Ecto neural progenitor cell (in vitro differentiated cells): Measurements from ENCODE around the gene KIRREL3.

ENCODE experiments used
- DNase-seq: peaks from one replicate; pipeline ENCODE4 v3.0.0-alpha.2; 2018; ENCODE audit warnings: low spot score

Gene KIRREL3

GRCh38 chr11:126781942-126782341 is 218.6 kb downstream of the KIRREL3 start:
- DNase-seq = no peak

- DNase-seq = no peak
Measured at GRCh38 chr11:126776119-126776518, 224.5 kb downstream of the KIRREL3 start.

DNA sequence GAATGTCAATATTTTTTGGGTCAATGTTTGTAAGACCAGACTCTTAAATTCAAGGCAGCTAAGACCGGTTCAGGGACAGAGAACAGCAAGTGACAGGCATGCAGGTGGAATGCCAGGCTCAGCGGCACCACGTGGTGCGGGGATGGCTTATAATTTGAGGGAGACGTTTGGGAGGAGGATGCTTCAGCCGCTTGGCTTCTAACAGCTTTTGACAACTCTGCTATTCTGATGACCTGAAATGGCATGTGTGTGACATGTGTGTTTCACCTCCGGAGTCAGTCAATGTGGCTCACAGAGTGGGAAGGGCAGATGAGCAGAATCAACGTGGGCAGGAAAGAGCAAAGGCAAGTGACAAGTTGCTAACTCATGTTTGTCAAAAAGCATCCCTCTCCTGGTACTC is 228.3 kb downstream of the KIRREL3 start:
- DNase-seq = no peak

GRCh38 chr11:126768702-126769101 is 231.9 kb downstream of the KIRREL3 start:
- DNase-seq = no peak

DNA sequence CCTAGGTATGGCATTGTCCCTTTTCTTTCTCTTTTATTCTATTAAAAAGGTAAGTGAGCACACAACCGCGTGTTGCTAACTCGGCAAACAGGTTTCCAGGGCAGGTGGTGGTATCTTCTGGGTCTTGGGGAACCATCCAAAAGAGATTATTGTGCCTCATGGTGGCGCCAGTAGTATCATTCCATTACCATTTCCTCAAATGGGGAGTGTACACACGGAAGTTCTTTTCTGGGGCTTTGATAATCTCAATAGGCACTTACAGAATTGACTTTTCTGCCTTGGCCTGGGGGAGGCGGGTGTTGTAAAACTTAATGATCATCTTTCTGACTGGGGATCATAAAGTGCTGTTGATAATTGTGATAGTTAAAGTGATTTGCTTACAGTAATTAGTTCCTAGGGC is 234.1 kb downstream of the KIRREL3 start:
- no peak for DNase-seq

GRCh38 chr11:126765196-126765595 is 235.4 kb downstream of the KIRREL3 start:
- DNase-seq = no peak

DNA sequence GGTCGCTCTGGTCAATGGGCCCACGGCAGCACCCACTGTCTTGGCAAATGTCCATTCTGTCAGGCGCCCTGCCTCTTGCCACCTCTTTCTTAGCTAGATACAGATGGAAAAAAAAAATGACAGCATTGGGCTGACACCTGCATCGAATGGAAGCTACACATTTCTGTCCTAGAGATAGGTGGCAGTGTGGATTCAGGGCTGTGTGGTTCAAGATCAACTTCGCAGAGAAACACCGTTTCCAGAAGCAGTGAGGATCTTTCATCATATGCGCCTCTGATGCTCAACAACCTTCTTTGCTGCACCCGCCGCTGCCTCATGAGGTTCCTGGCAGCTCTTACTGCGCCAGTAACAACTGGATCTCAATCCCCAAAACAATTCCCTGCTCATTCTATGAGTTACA is 236.3 kb downstream of the KIRREL3 start:
- DNase-seq = no peak

DNA sequence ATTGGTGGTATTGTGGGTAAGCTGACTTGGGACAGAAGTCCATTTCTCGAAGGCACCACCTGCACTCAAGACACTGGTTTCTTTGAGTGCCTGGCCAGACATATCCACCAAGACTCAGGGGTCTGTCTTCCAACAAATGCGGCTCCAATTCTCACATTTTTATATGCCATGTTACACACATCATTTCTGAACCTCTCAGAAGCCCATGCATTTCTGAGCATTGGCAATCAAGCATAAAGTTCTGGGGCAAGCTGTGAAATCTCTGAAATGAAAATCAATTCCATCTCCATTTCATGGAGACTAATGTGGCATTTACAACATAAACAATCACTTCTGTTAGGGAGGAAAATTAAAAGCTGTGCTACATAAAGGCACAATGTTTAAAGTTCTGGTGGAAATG is 243.7 kb downstream of the KIRREL3 start:
- DNase-seq = no peak

DNA sequence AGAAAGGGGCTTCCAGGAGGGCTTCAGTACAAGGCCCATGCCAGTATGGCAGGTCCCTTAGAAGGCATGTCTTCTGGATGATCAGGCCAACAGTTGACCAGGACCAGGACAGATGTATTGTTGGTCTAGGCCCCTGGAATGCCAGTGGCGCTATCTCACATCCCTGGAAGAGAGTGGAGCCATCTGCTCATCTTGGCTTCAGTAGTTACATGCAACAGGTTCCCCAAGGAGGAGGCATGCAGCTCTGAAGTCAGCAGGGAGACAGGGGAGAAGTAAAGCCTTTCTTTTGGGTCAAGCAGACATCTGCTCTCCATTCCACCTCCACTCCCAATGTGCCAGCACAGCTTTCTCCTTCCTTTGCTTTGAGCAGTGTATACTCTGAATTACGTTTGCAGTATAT is 244.1 kb downstream of the KIRREL3 start:
- DNase-seq = no peak

GRCh38 chr11:126755526-126755925 is 245.0 kb downstream of the KIRREL3 start:
- no peak for DNase-seq

GRCh38 chr11:126754591-126755426 is 245.8 kb downstream of the KIRREL3 start:
- no peak for DNase-seq

DNA sequence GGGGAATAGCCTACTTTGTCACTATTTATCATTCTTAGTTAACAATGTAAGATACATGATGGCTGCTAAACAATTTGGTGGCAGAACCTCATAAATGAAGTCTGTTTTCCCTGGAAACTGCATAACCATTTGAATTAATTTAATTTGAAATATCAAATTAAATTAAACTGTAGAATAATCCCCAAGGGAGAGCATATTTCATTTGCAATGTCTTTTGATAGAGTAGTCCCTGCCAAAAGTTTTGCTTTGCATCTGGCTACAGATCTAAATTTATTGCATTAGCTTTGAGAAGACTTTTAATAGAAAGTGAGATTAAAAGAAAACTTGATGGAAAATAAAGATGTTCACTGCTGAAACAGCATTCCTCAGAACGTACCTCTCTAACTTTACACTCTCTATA is 246.6 kb downstream of the KIRREL3 start:
- DNase-seq = no peak

GRCh38 chr11:126751242-126751641 is 249.3 kb downstream of the KIRREL3 start:
- DNase-seq = no peak

DNA sequence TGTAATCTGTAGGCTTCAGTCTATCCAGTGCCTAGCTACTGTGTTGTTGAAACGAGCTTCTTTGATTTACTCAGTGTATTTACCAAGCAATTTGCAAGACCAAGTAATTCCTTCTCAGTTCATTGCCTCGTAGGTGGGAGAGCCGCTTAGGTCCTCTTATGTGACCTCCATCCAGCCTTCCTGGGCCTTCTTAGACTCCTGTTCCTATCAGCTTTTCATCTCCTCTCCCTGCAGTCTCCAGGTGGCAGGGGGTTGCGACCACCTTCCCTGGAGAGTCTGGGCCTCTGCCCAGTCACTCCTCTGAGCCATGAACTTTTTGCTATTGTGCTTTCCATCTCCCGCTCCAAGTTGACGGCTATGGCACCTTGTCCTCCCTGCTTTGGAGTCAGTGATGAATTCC is 251.8 kb downstream of the KIRREL3 start:
- DNase-seq = no peak

- no peak for DNase-seq
Measured at GRCh38 chr11:126748100-126748791, 252.3 kb downstream of the KIRREL3 start.

DNA sequence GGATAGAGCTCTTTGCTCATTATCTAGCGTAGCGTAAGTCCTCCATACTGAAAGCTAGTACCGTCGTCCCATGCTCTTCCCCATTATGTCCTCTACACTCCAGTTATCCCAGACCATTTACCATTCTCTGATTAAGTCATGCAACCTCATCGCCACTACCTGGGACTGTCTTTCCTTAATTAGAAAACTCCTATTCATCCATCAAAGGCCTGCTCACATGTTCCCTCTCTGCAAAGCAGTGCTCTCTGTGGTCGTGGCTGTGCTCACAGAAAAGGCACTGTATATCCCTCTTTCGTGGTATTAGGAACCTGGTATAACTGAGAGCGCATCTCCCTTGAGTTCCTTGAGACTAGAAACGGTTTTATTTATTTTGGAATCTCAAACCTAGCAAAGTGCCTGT is 253.3 kb downstream of the KIRREL3 start:
- DNase-seq = no peak

- no peak for DNase-seq
Measured at GRCh38 chr11:126746443-126746842, 254.1 kb downstream of the KIRREL3 start.

GRCh38 chr11:126744699-126745098 is 255.9 kb downstream of the KIRREL3 start:
- DNase-seq = no peak

DNA sequence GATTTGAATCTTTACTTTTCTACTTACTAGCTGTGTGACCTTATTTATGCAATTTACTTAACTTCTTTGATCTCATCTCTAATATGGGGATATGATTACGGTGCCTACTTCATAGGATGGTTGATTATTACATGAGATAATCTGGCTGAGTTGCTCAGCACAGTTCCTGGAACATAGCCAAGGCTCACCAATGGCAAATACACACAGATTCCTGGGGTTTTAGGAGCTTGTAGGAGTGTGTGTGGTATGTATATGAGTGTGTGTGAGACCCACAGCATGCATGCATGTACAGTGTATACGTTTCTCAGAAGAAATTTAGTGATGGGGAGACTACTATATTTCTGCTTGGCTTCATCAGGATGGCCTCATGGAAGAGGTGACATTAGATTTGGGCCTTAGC is 256.9 kb downstream of the KIRREL3 start:
- DNase-seq = no peak

DNA sequence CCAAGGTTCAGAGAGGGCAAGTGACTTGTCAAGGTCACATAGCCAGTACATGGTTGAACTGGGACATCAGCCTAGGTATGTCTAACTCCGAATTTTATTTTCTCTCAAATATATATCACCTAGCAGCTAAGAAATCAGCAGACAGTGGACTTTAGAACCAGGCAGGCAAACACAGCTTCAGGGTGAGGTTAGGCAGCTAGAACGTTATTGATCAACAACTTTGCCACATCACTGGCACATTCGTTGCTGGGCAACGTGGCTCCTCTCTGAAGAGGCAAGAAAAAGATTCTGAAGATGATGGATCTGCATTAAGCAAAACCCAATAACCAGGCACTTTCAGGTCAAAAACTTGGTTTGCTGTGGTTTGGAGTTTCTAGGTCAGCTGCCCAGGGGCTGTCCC is 258.0 kb downstream of the KIRREL3 start:
- DNase-seq = no peak

DNA sequence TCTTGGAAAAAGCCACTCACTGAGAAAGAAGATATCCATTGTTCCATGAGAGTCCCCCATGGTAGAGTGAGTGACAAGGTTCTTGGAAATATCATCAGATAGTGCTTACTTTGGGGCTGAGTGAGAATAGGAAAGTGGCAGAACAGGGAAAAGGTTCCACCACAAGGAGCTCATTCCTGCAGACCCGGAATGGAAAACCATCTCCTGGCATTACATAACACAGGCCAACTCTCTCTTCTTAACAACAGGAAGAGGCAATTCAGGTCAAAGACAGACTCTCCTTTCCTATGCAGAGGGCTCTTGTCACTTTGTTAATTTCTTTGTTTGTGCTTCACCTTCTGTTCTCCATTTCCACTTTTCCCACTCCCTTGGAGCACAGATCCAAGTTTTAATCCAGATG is 259.7 kb downstream of the KIRREL3 start:
- DNase-seq = no peak

DNA sequence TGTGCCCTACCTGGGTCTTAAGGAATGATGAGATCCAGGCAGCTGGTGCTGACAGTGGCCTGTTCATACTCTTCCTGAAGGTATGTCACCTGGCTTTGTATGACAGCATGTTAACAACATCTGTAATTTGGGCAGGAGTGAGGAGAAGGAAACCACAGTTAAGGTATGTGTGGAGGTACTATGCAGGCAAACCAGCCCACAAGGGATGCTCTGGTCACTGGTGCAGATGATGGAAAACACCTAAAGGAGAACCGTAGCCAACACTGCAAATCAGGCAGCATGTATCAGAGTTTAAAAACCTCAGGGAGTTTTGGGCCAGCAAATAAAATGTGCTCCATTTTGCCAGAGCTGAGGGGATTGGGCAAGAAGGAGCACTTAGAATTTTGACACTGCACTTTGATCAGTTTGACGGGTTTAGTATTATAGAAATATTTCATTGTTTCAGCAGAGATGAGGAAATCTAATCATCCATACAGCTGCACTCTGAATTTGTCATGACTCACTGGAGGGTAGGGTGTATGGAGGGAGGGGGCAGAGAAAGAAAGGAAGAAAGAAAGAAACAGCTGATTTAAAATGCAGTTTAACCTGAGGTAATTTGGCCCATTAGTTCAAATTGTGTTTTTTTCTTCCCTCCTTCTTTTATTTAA is 260.9 kb downstream of the KIRREL3 start:
- DNase-seq = no peak
